Naive thymus-derived CD8-positive, alpha-beta T cell (primary cell): ENCODE results near the gene LMX1A. TPM values are rescaled to one million over a fixed set of nuclear protein-coding genes. Genes with fewer than 3 reads are reported as not detected.

ENCODE experiments used
- ATAC-seq, 2 donors: fragments of 150-1000 bp; cut with Tn5 transposase in 1 of 2; sonication (Bioruptor Pico), chemical (Tn5 transposase) in 1 of 2; 1 replicate in 1 of 2; 2 replicates in 1 of 2; pipeline ENCODE4 v1.10.0; 2021; ENCODE audit warnings: mild to moderate bottlenecking in 2 of 2, moderate library complexity in 2 of 2
- POLR2A ChIA-PET: fragments of 350-600 bp; sonication (Branson Sonifier 250); formaldehyde crosslinking; loops from one replicate; lab custom pipeline; 2021; ENCODE audit warnings: antibody characterized with exemption; lab: Charles Lee
- DNase-seq, 10 donors: peaks; one replicate each; pipeline versions ENCODE4 v3.0.0 to v3.0.0-alpha.2; 2020 to 2022
- H3K27ac Mint-ChIP-seq, 10 donors: one replicate each; pipeline ENCODE4 v1.8.0; 2020 to 2022; ENCODE audit warnings: mild to moderate bottlenecking in 10 of 10, mixed read lengths in 10 of 10, moderate library complexity in 4 of 10, inconsistent platforms in 1 of 10
- H3K27me3 Mint-ChIP-seq, 5 donors: one replicate each; pipeline ENCODE4 v1.8.0; 2021 to 2022; ENCODE audit warnings: mixed read lengths in 5 of 5
- H3K36me3 Mint-ChIP-seq, 3 donors: one replicate each; pipeline ENCODE4 v1.8.0; 2020 to 2022; ENCODE audit warnings: mixed read lengths in 3 of 3, mild to moderate bottlenecking in 2 of 3, inconsistent platforms in 1 of 3
- H3K4me1 Mint-ChIP-seq, 4 donors: one replicate each; pipeline ENCODE4 v1.8.0; 2021 to 2022; ENCODE audit warnings: mixed read lengths in 4 of 4
- H3K4me3 Mint-ChIP-seq, 10 donors: one replicate each; pipeline ENCODE4 v1.8.0; 2020 to 2022; ENCODE audit warnings: mild to moderate bottlenecking in 10 of 10, mixed read lengths in 10 of 10, moderate library complexity in 6 of 10, inconsistent platforms in 1 of 10
- H3K9me3 Mint-ChIP-seq, 9 donors: one replicate each; pipeline ENCODE4 v1.8.0; 2020 to 2022; ENCODE audit warnings: mixed read lengths in 9 of 9, mild to moderate bottlenecking in 3 of 9, inconsistent platforms in 1 of 9, moderate library complexity in 1 of 9
- polyA plus RNA-seq, 3 donors: library from polyadenylated mRNA; unstranded; fragments of 300-500 nt; fragmentation: Illumina TruSeq; gene quantifications; one replicate each; pipeline ENCODE4 v1.2.3, GENCODE V29; 2021
- total RNA-seq, 8 experiments: library from RNA in 2 of 8; stranded (reverse) in 2 of 8; gene quantifications; one replicate each; pipeline ENCODE4 v1.2.3 and lab custom pipeline; 2021 to 2026

Gene LMX1A
- total and polyA plus RNA-seq, 5 experiments from 2014 or later = not detected

DNA sequence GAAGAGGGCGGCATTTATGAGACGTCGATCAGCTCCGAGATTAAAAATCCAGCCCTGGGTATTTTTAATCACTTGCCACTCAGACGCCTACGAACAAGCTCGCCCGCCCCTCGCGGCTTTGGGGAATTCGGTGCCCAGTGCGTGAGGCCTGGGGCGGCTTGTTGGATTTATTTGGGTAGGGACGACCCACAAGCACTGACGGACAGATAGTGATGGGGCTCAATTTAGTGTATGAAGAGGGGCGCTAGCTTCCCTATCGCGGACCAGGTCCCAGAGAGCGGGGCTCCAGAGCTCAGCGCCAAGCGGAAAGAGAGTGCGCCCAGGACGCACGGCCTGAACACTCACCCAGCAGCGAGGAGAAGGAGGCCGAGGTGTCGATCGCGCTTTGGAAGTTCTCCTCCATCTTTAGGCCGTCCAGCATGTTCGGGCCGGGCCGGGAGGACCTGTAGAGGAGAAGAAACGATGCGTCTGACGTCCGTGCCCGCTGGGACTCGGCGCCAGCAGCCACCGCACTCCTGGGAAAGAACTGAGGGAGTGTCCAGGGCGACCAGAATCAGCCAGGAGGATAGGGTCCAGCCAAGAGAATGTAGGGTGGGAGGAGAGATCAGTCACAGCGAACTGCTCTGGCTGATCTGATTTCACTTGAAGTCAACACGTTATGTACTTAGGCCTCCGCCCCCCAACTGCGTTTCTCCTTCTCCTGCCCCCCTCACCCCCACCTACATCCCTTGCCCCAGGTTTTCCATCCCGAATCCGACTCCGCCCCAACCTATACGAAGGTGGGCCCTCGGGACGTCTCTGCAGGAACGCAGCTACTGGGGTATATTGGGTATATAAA lies 1.2 kb downstream of the LMX1A start:
- Mint-ChIP-seq H3K4me3 (peak overlapping the region in 3 of 10 donors; percentile 22 to 48 (median 30)), H3K27me3 (peaks cover 36 to 90% (median 67%) of the 10 kb centered on the region in 5 donors), H3K36me3 (no peaks in the 10 kb centered on the region), H3K4me1 (peaks cover 2 to 27% (median 13%) of the 10 kb centered on the region in 4 donors), H3K27ac (no peak overlapping the region), H3K9me3 (no peaks in the 10 kb centered on the region)
- POLR2A ChIA-PET = no interaction called here
- ATAC-seq (no peak), DNase-seq (no peak)

DNA sequence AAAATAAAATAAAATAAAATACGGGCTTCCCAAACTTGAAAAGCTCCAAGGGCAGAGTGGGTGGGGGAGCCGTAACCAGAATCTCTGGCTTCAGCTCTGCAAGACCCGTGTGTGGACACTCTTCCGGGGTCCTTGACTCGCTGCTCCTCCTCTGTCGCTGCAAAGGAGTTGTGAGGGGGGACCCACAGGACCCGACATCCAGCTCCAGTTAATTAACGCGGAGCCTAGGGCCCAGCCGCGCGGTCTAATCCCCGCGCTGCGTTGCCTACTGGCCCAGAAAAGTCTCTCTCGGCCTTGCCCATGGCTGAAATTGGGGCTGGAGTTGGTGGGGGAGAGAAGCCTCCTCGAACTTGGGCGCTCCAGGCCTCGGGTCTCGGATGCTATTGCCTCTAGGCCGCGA lies 1.8 kb downstream of the LMX1A start:
- peaks cover 32 to 88% (median 67%) of the 10 kb centered on the region in 5 donors for H3K27me3 Mint-ChIP-seq
- no peak overlapping the region for H3K27ac Mint-ChIP-seq
- POLR2A ChIA-PET = no interaction called here
- DNase-seq = no peak
- ATAC-seq = no peak
- H3K4me1 Mint-ChIP-seq = peaks cover 2 to 27% (median 13%) of the 10 kb centered on the region in 4 donors
- no peaks in the 10 kb centered on the region for H3K9me3 Mint-ChIP-seq
- H3K36me3 Mint-ChIP-seq = no peaks in the 10 kb centered on the region
- peak overlapping the region in 1 of 10 donors; percentile 48 for H3K4me3 Mint-ChIP-seq

DNA sequence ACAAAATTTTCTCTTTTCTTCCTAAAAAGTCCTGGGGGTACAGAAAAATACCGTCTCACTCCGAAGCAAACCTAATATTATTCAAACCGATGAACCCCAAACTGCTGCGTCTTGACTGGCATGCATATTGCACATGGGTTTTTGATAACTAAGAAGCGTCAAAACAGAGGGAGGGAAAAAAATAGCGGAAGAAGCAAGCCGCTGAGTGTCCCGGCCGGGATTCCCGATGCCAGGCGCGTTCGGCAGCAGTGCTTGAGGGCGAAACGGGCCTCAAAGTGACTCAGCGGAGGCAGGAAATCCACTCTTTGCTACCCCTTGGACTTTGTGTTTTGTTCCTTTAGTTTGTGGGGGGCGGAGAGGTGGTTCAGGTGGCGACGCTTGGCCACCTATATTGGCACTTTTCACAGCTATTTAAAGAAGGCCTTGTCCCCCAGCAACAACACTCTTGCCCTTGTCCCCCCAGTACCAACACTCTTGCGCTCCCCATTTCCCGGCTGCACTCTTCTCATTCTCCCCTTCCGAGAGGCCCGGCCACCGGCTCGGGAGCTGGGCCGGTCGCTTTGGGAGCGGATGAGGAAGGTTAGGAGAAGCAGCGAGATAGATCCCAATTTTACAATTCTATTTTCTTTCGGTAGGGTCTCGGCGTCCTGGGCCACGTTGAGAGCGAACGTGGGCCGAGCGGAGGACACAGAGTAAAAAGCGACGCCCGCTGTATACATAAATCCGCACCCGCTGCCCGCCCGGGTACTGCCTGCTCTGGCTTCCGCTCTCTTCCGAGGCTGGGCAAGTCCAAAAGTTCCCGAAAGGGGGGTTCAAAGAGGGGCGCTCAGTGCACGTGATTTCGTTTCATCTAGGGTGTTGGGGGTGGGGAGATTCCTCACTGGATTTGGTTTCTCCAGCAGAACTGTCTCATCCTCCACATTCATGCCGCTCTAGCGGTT lies 2.5 kb downstream of the LMX1A start:
- Mint-ChIP-seq H3K27me3 (peaks cover 34 to 88% (median 70%) of the 10 kb centered on the region in 5 donors), H3K4me1 (peaks cover 2 to 27% (median 13%) of the 10 kb centered on the region in 4 donors), H3K36me3 (no peaks in the 10 kb centered on the region), H3K4me3 (peak overlapping the region in 3 of 10 donors; percentile 13 to 38 (median 25)), H3K9me3 (no peaks in the 10 kb centered on the region), H3K27ac (peak overlapping the region in 1 of 10 donors; percentile 41)
- POLR2A ChIA-PET = no interaction called here
- no peak for ATAC-seq
- no peak for DNase-seq

- DNase-seq (no peak), ATAC-seq (no peak)
- Mint-ChIP-seq H3K4me1 (peaks cover 2 to 27% (median 13%) of the 10 kb centered on the region in 4 donors), H3K27me3 (peaks cover 35 to 87% (median 67%) of the 10 kb centered on the region in 5 donors), H3K27ac (no peak overlapping the region), H3K36me3 (no peaks in the 10 kb centered on the region), H3K9me3 (no peaks in the 10 kb centered on the region), H3K4me3 (no peak overlapping the region)
- POLR2A ChIA-PET = no interaction called here
Measured at GRCh38 chr1:165352442-165353293, 3.8 kb downstream of the LMX1A start.

- Mint-ChIP-seq H3K36me3 (no peaks in the 10 kb centered on the region), H3K27ac (no peak overlapping the region), H3K9me3 (no peaks in the 10 kb centered on the region), H3K27me3 (peaks cover 30 to 87% (median 64%) of the 10 kb centered on the region in 5 donors), H3K4me3 (no peak overlapping the region), H3K4me1 (peaks cover 2 to 27% (median 13%) of the 10 kb centered on the region in 4 donors)
- no peak for DNase-seq
- no peak for ATAC-seq
- POLR2A ChIA-PET = no interaction called here
Measured at GRCh38 chr1:165351863-165352441, 4.6 kb downstream of the LMX1A start.

- no peaks in the 10 kb centered on the region for H3K9me3 Mint-ChIP-seq
- ATAC-seq = no peak
Measured at GRCh38 chr1:165350840-165351239, 5.7 kb downstream of the LMX1A start.

DNA sequence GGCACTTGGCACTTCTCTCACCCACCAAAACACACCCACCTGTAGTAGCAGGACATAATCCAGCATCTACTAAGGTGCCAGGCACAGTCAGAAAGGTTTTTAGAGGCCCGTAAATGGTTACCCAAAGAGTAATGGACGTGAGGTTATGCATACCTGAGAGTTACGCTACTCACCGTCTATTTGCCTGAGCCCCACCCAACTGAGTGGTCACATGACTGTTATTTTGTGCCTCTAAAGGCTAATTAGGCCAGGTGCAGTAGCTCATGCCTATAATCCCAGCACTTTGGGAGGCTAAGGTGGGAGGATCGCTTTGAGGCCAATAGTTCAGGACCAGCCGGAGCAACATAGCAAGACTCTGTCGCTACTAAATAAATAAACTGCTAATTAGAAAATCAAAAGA lies 11.0 kb downstream of the LMX1A start:
- POLR2A ChIA-PET = no interaction called here
- DNase-seq = no peak
- no peak for ATAC-seq
- no peak overlapping the region for H3K4me3 Mint-ChIP-seq
- peaks cover 38 to 89% (median 57%) of the 10 kb centered on the region in 5 donors for H3K27me3 Mint-ChIP-seq
- H3K9me3 Mint-ChIP-seq = no peaks in the 10 kb centered on the region
- no peaks in the 10 kb centered on the region for H3K36me3 Mint-ChIP-seq
- H3K27ac Mint-ChIP-seq = no peak overlapping the region
- no peaks in the 10 kb centered on the region for H3K4me1 Mint-ChIP-seq

More at GRCh38 chr1:165350840-165351239, 5.7 kb downstream of the LMX1A start:
- H3K36me3 Mint-ChIP-seq = no peaks in the 10 kb centered on the region
- H3K27ac Mint-ChIP-seq = no peak overlapping the region
- no peak overlapping the region for H3K4me3 Mint-ChIP-seq
- peaks cover 37 to 94% (median 70%) of the 10 kb centered on the region in 5 donors for H3K27me3 Mint-ChIP-seq
- peaks cover 2 to 27% (median 13%) of the 10 kb centered on the region in 4 donors for H3K4me1 Mint-ChIP-seq
- DNase-seq = no peak
- POLR2A ChIA-PET = no interaction called here

GRCh38 chr1:165344736-165345135 lies 11.8 kb downstream of the LMX1A start:
- ATAC-seq (no peak), DNase-seq (no peak)
- Mint-ChIP-seq H3K9me3 (no peaks in the 10 kb centered on the region), H3K4me3 (no peak overlapping the region), H3K4me1 (no peaks in the 10 kb centered on the region), H3K36me3 (no peaks in the 10 kb centered on the region), H3K27me3 (peaks cover 39 to 92% (median 63%) of the 10 kb centered on the region in 5 donors), H3K27ac (no peak overlapping the region)
- POLR2A ChIA-PET = no interaction called here

- no peaks in the 10 kb centered on the region for H3K4me1 Mint-ChIP-seq
- POLR2A ChIA-PET = no interaction called here
- peaks cover 37 to 92% (median 59%) of the 10 kb centered on the region in 5 donors for H3K27me3 Mint-ChIP-seq
- H3K4me3 Mint-ChIP-seq = no peak overlapping the region
- ATAC-seq = no peak
- H3K36me3 Mint-ChIP-seq = no peaks in the 10 kb centered on the region
- no peaks in the 10 kb centered on the region for H3K9me3 Mint-ChIP-seq
- DNase-seq = no peak
- H3K27ac Mint-ChIP-seq = no peak overlapping the region
Measured at GRCh38 chr1:165344198-165344597, 12.3 kb downstream of the LMX1A start.

DNA sequence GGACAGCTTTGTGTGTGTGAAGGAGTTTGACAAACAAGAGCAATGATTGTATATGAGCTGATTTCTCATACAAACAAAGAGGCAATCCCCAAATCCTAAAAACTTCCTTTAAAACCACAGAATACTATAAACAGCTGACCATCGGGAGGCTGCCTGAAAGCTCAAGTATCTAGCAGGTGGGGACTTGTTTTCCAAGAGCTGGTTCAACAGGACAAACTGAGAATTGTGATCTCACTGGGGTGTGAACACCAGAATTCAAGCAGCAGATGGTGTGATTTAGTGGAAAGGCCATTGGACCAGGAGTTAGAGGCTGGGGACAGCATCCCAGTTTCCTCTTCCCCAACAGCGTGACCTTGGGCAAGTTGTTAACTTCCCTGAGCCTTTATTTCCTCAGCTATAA lies 13.9 kb downstream of the LMX1A start:
- no peak overlapping the region for H3K27ac Mint-ChIP-seq
- peaks cover 32 to 82% (median 49%) of the 10 kb centered on the region in 5 donors for H3K27me3 Mint-ChIP-seq
- no peaks in the 10 kb centered on the region for H3K4me1 Mint-ChIP-seq
- H3K4me3 Mint-ChIP-seq = no peak overlapping the region
- no peaks in the 10 kb centered on the region for H3K9me3 Mint-ChIP-seq
- POLR2A ChIA-PET = no interaction called here
- DNase-seq = no peak
- no peak for ATAC-seq
- no peaks in the 10 kb centered on the region for H3K36me3 Mint-ChIP-seq

- H3K4me3 Mint-ChIP-seq = no peak overlapping the region
- no peaks in the 10 kb centered on the region for H3K4me1 Mint-ChIP-seq
- H3K27me3 Mint-ChIP-seq = peaks cover 32 to 77% (median 45%) of the 10 kb centered on the region in 5 donors
- ATAC-seq = no peak
- H3K9me3 Mint-ChIP-seq = no peaks in the 10 kb centered on the region
- H3K36me3 Mint-ChIP-seq = no peaks in the 10 kb centered on the region
- no peak overlapping the region for H3K27ac Mint-ChIP-seq
- POLR2A ChIA-PET = no interaction called here
- no peak for DNase-seq
Measured at GRCh38 chr1:165342168-165342567, 14.3 kb downstream of the LMX1A start.

DNA sequence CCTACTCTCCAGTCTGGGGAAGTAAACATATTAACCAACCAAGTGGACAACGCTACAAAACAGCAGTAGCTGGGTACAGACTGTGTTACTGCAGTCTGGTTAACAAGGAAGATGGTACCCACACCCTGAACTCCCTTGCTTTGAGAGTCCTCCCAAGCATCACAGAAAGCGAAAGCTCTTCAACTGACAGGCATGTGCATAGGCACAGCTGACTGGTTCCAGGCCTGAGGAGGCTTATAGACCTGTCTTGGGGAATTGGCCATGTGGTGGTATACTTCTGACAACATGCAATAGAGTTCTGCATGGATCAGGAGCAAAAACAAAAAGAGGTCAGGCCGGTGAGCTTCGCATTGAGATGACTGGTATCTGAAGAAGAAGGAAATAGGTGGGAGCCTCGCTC lies 17.4 kb downstream of the LMX1A start:
- DNase-seq (no peak), ATAC-seq (no peak)
- Mint-ChIP-seq H3K36me3 (no peaks in the 10 kb centered on the region), H3K27me3 (peaks cover 19 to 47% (median 34%) of the 10 kb centered on the region in 5 donors), H3K4me1 (no peaks in the 10 kb centered on the region), H3K27ac (no peak overlapping the region), H3K4me3 (no peak overlapping the region), H3K9me3 (no peaks in the 10 kb centered on the region)
- POLR2A ChIA-PET = no interaction called here
